ENCODE measurements around the gene ALKBH3.

The ALKBH3 gene

GRCh38 chr11:43895601-43896000 is 15.0 kb downstream of the ALKBH3 start:
- no peak for DNase-seq

- no peak for DNase-seq
Observed at GRCh38 chr11:43898574-43898973, 17.9 kb downstream of the ALKBH3 start.

GRCh38 chr11:43899094-43899493 is 18.5 kb downstream of the ALKBH3 start:
- no peak for DNase-seq

DNA sequence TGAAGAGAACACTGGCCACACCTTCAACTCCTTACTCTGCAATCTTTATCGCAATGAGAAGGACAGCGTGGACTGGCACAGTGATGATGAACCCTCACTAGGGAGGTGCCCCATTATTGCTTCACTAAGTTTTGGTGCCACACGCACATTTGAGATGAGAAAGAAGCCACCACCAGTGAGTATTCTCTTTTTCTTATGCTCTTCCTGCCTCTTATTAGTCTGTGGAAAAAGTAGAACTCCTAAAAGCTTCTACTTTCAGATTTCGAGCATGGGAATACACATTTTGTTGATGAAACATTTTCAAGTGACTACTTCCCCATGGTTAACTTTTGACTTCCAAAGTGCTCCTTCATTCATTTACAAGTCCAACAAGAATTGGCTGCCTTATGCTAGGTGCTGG is 20.9 kb downstream of the ALKBH3 start:
- no peak for DNase-seq

DNA sequence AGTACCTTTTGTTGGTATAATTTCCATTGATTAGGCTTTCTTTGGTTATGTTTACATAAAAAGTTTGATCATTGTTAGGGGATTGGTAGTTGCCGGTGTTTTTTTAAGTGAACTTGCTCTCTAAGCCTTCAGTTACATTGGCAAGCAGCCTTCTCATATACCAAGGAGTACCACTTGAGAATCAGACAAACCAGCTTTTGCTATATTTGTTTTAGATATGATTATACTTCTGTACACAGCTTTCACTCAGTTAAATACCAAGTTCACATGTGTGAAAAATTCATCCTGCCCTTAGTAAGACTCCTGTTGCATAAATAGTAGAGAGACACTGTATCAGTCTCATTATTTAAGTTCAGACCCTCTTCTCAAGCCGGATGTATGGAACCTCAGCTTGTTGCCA is 22.4 kb downstream of the ALKBH3 start:
- DNase-seq: no peak

DNA sequence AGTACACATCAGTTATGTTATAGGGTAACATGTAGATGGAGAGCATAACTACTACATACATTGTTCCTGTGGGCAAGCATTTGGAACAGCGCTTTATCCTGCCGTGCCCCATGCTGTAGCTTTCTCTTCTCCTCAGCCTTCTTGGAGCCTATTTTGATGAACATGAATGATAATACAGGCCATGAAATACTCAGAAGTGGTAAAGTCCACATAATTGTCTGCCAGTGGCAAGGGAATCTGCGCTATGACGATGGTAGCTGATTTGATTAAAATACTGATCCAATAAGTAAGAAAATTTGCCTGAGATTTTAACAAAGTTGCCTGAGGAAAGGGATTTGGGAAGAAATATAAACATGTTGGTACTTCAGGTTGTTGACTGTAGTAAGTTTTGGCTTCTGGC is 23.3 kb downstream of the ALKBH3 start:
- DNase-seq: no peak

DNA sequence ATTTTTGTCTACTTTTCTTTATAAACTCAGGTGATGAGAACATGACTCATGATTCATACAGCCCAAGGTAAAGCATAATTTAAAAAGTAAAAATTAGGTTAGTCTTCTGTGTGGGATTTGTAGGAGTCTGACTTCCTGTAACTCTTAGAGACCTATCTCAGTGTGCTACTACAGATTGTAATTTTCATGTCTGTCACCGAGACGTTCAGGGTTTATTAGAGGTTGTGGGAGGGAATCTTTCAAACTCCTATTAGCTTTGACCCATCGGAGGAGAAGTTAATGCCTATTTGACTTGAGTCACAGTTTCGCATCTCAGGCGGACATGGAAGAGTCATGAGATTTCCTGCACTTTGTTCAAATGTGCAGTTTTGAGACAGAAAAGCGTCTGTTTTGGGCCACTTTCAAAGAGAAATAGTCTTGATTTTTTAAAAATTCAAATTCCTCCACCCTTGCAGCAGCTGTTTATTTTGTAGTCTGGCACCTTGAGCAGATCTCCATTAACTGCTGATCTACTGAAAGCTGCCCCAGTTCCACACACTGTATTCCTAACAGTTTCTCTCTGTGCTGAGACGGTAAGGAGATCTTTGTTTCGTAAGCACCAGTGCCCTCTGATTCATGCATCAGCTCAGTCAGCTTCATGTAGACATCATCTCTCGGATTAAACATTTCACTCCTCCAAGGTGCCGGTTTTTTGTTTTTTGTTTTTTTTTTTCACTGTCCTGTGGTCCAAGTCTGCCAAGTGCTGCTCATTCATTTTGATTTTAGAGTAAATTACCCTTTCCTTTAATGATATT is 24.3 kb downstream of the ALKBH3 start:
- no peak for DNase-seq

GRCh38 chr11:43905813-43906241 is 25.2 kb downstream of the ALKBH3 start:
- DNase-seq: no peak

DNA sequence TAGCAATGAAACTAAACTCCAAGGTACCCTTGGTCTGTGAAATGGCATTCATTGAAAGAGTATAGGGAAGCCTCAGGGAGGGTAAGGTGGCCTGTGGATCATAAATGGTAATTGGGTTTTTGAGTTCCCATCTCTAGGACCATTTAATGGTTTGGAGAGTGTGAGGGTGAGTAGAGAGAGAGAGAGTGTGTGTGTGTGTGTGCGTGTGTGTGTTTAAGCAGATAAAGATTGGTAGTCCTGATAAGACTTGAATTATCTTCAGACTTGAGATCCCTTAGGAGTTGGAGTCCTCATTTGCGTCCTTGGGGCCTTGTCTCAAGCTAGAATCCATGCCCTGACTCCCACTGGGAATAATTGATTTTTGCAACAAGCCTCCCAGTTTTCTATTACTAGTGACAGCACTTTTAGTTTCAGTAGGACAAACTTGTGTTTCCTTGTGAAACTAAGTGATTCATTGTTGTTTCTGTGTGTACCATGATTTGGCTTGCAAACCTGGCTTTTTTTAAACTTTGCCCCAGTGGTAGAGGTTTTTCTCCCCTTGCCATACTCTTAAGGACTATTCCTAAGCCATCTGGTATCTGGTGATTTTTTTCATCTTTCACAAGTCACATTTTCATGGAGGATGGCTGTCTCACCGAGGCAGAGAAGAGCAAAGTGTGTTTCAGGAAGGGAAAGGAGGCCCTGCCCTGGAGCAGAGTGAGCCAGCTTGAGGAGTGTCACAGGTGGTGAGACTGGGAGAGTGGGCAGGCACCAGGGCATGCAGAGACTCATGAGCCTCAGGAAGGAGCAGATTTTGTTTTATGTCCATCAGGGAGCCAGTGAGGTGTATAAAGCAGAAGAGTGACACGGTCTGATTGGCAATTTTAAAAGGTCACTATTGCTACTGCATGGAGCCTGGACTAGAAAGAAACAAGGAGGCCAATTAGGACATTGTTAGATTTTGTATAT is 26.7 kb downstream of the ALKBH3 start:
- no peak for DNase-seq

DNA sequence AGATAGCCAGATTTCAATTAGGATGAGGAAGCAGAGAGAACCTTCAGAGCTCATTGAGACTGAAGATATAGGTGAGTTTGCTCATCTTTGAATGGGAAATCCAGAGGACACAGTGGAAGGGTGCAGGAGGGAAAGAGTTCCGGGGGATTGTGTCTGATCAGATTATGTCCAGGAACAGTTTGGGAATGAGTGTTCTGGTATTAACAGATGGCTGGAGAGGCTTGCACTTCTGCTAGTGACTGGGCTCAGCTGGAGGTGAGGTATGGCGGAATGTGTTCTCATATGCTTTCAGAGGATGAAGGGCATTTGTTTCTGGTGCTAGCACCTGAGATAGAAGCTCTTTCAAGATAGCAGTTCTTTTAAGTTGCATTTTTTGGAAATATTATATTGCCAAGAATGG is 27.6 kb downstream of the ALKBH3 start:
- no peak for DNase-seq

GRCh38 chr11:43908683-43909082 is 28.1 kb downstream of the ALKBH3 start:
- DNase-seq: no peak

- DNase-seq: no peak
Observed at GRCh38 chr11:43913829-43914380, 33.3 kb downstream of the ALKBH3 start.

DNA sequence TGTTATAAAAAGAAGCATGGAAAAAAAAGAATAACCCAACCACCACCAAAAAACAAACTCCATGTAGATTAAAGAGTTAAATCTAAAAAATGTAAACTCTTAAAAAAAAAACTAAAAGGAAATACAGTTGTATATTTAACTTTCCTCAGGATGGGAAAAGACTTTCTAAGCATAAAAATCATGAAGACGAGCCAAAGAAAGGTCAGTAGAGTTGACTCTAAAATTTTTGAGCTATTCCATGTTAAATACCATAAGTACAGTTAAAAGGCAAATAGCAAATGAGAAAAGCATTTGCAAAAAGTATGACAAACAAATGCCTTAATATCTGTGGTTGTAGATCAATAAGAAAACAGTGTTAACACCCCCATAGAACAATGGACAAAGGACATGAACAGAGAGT is 33.8 kb downstream of the ALKBH3 start:
- no peak for DNase-seq

DNA sequence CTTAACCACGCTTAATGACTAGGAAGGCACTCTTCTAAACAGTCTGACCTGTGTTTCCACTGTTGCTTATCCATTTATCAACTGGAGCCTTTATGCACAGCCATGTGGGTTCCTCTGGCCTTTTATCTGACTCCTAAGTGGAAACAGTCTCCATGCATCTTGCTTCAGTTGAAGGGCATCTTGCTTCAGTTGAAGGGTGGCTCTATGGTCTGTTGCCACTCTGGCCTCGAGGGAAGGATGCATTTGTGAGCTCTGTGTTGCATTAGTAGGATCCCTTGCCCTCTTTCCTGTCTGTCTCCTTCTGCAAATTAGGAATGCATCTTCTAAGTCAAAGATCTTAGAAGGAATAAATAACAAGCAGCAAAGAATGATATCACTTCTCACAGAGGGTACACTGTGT is 36.0 kb downstream of the ALKBH3 start:
- DNase-seq: no peak

DNA sequence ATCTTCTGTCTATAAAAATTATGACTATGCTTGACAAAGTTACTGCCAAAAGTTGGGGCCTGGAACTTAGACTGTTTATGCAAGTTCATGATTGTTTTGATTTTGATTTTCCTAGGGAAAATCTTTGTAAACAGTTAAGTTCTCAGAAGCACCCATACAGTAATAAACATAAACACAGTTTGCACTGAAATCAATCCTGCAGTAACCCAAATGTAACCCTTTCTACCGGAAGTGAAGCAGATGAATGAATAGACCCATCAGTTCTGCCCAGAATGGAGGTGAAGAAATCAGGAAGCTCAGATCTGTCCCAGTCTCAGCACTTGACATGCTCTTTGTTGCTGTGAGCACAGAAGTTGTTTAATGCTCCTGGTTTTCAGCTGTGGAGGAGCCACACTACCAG is 37.2 kb downstream of the ALKBH3 start:
- DNase-seq: no peak

GRCh38 chr11:43918662-43919061 is 38.0 kb downstream of the ALKBH3 start:
- no peak for DNase-seq

- no peak for DNase-seq
Observed at GRCh38 chr11:43919852-43920597, 39.4 kb downstream of the ALKBH3 start.

DNA sequence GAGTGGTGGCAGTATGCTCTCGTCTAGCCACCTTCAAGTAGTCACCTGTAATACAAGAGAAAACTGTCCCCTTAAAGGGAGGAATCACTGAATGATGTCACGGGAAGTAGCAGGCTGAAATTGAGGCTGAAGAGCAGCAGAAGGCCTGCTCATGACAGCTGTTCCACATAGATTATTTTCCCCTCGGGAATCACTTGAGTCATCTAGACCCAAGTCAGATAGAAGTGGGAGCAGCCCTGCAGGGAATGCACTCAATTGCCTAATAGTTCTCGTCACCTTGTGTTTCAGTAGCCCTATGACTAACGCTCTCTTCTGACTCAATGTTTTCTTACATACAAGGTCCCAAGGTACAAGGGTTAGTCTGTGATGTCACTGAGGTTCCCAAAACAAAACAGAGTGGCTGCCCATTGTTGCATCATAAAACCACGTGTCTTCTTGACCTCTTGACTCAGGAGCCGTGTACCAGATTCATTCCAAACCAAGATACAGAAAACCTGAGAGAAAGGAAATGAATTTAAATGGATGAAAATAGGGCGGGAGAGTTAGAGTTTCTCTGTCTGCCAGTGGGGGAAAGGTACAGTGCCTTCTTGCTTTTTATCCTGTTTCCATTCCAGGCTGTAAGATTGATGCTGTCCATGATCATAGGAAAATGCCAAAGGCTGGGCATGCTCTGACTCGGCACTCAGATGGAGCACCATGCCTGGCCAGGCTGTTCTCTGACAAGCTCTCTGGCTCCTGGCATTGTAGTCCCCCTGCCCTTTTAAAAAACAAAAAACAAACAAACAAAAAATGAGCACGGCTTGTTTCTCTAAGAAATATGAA is 40.2 kb downstream of the ALKBH3 start:
- no peak for DNase-seq

GRCh38 chr11:43921561-43922294 is 41.1 kb downstream of the ALKBH3 start:
- DNase-seq: no peak

DNA sequence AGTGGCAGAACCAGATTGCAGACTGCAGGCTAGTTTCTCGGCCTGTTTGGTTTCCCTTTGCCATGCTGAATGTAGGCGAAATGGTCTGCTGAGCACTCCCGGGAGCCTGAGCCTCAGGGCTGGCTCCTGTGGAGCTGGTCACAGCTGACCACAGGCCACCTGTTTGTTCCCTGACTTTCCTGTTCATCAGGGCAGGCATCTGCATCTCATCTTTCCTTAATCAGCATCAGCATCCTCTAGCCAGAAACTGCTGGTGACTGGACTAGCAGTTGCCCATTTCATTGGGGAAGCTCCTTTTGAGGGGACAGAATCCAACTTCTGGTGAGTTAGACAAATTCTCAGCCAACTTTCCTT is 41.6 kb downstream of the ALKBH3 start:
- no peak for DNase-seq

GRCh38 chr11:43922744-43923405 is 42.2 kb downstream of the ALKBH3 start:
- DNase-seq: no peak
